ENCODE data around the gene SPTB.

SPTB gene

GRCh38 chr14:64706119-64706592, 173.6 kb downstream of the SPTB start:
- no peak for FAIRE-seq

GRCh38 chr14:64705381-64706118, 174.2 kb downstream of the SPTB start:
- no peak for FAIRE-seq

- no peak for FAIRE-seq
Measured at GRCh38 chr14:64704743-64705380, 174.8 kb downstream of the SPTB start.

GRCh38 chr14:64704143-64704742, 175.5 kb downstream of the SPTB start, which contains the start of gene PLEKHG3:
Gene PLEKHG3, plus strand, starts transcription at chr14:64704424. Its CDS starts 23,208 bp downstream, at chr14:64727632.
- no peak for FAIRE-seq

- no peak for FAIRE-seq
Measured at GRCh38 chr14:64703395-64704142, 176.1 kb downstream of the SPTB start.

- FAIRE-seq, result no peak
Measured at GRCh38 chr14:64702493-64703394, 177.0 kb downstream of the SPTB start.

GRCh38 chr14:64701660-64702059, 178.0 kb downstream of the SPTB start:
- FAIRE-seq, result no peak

GRCh38 chr14:64700894-64701293, 178.8 kb downstream of the SPTB start:
- FAIRE-seq, result no peak

GRCh38 chr14:64700290-64700689, 179.4 kb downstream of the SPTB start:
- no peak for FAIRE-seq

GRCh38 chr14:64698903-64699302, 180.8 kb downstream of the SPTB start:
- no peak for FAIRE-seq

- FAIRE-seq, result no peak
Measured at GRCh38 chr14:64696355-64696857, 183.3 kb downstream of the SPTB start.
